8988T (cell line): ENCODE results near the gene TMEM121.
"Not testable (repeated sequence)": the region's sequence is repeated elsewhere in the genome, so short reads cannot be mapped to it uniquely, and the experiment has no call there.

Experiments
- DNase-seq: peaks from one replicate; pipeline ENCODE4 v3.0.0; 2011

TMEM121 gene

DNA sequence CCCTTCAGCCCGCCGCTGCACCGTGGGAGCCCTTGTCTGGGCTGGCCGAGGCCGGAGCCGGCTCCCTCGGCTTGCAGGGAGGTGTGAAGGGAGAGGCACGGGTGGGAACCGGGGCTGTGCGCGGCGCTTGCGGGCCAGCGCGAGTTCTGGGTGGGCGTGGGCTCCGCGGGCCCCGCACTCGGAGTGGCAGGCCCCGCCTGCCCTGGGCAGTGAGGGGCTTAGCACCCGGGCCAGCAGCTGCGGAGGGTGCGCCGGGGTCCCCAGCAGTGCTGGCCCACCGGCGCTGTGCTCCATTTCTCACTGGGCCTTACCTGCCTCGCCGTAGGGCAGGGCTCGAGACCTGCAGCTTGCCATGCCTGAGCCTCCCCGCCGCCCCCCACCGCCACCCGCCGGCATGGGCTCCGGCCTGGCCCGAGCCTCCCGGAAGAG is 21.4 kb downstream of the TMEM121 start:
- no peak for DNase-seq

DNA sequence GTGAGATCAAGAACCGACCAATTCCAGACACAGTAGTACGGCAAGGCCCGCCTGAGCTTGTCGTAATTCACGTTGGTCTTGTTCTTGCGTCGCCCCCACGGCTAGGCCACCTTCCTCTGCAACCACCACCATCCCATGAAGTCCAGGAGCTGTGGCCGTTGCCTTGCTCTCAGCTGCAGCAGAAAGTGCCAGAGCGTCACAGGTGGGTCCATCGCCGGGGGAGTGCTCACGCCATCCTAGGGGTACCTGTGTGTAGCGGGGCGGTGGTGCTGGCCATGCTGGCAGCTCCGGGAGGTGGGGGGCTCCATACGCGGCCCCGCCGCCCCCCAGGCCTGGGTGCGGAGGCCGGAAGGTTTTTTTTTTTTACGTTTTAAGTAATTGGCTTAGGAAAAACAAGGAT is 23.1 kb downstream of the TMEM121 start:
- DNase-seq = no peak

DNA sequence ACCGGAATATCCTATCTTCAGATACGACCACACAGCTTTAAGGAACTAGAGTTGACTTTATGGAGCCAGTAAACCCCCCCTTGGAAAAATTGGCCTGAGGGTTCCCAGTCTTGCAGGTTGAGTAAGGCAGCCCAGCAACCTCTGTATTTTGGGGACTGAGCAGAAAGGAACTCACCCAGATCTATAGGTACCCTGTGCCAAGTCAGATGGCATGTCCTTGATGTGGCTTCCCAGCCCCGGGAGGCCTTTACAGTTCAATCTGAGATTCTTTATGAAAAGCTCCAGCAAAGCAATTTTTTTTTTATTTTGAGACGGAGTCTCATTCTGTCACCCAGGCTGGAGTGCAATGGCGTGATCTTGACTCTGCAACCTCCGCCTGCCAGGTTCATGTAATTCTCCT is 27.6 kb downstream of the TMEM121 start:
- DNase-seq = no peak

DNA sequence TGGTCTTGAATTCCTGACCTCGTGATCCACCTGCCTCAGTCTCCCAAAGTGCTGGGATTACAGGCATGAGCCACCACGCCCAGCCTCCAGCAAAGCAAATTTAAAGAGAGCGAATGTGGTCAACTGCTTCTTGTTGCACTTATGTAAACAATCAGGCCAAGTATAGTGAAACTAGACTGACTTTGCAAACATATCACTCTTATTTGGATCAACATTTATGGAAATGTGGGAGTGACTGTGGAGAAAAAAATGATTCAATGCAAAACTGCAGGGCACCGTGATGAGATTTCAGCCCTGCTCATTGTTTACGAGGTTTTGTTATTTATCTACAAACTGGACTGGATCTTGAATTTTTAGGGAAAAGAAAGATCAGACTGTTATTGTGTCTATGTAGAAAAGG is 28.1 kb downstream of the TMEM121 start:
- DNase-seq = no peak

DNA sequence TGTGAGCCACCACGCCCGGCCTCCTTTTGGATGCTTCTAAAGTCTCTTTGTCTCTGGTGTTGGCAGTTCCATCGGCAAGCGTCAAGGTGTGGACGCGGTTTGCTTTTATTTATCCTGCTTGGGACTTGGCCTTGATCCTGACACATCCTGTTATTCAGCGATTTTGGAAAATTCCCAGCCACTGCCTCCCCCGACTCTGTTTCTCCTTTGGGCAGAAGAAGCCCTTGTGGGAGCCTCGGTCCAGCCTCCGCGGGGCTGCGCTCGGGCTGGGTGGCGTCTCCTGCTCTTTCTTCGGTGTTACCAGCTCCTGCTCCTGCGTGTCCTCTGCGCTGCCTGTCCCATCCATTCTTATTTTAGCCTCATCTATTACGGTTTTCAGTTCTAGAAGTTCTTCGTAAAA is 31.3 kb downstream of the TMEM121 start:
- DNase-seq = not testable (repeated sequence)

DNA sequence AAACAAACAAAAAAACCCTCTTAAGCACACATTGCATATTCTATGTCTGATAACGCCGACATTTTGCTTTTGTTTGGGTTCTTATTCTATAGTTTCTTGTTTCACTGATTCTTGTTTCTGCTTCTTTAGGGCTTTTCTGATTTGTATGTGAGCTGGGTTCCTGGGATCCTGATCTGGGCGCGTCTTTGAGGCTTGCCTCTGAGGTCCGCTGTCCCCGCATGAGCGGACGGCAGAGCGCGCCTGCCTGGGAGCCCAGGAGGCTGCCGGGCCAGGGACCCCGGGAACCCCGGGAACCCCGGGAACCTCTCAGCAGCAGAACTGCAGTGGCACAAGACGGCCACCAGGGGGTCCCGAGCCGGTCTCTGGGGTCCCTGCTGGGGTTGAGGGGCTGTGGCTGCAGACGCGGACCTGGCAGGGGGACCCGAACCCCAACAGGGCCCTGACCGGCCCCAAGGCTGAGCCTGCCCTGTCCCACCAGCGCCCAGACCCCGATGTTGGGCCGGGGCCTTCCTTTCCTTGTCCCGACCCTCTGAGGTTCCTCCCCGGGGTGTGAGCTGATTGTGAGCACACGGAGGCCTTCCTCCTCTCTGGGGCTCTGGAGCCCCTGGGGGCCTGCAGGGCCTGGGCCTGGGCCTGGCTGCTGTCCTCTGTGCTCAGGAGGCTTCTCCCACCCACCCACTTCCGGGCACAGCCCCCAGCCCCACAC is 32.2 kb downstream of the TMEM121 start:
- not testable (repeated sequence) for DNase-seq

DNA sequence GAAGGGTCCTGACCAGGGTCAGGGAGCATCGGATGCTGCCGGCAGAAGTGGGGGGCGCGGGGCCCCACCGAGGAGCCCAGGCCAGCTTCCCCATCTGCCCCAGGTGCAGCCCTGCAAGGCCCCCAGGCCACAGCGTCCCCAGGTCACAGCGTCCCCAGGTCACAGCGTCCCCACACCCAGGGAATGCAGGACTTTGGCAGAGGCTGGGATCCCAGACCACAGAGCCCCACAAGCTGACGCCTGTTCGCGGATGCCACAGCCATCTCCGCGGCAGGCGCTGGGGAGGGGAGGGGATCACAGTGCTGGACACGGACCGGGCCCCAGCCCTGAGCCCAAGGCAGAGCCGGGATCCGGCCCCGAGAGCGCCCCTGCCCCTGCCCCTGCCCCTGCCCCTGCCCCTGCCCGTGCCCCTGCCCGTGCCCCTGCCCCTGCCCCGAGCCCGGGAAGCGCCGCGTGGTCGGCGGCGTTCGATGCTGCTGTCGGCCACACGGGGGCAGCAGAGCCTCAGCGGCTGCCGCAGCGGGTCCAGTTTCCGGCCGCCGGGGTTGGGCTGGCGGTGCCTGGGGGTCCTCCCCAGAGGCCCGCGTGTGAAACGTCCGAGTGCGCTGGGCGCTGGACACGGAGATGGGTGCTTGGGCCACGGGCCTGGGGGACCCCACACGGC is 33.1 kb downstream of the TMEM121 start:
- DNase-seq = not testable (repeated sequence)

DNA sequence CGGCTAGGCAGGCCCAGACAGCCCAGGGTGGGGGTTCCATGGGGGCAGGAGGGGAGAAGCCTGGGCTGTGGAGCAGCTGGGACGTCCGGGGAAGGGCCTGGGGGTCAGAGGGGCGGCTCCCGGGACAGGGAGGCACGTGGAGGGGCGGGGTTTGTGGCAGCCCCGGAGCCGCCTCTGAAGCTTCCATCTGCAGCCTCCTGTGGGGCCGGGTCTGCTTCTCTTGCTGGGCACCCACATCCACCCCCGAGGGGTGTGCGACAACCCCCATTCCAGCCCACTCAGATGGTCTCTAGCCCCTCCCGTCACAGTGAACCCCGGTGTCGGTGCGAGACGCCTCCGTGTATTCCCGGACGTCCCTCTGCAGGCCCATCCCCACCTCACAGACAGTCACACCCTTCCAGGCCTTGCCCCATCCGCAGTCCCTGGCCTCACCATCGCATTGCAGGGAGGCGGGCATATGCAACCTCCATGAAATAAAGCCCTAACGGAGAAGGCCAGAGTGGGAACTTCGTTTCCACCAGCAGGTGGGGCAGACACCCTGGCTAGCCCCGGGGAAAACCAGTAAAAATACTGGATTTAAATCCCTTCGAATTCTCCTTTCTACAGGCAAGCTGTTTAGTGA is 33.8 kb downstream of the TMEM121 start:
- DNase-seq = not testable (repeated sequence)

DNA sequence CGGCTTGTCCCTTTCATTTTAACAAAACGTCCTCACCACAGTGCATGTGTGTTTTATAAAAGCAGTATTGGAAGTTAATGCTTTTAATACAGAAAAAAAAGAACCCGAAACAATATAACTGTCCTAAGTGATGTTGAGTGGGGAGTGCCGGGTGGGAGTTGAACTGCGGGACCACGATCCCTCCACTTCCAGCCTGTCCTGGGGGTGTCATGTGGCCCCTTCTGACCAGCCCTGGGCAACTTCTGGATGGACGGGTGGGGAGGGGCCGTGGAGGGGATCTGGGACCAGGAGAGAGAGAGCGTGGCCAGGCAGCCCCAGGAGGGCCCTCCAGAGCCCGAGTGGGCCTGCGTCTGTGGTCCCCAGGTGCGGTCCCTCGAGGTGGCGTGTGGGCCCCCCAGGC is 35.0 kb downstream of the TMEM121 start:
- DNase-seq = not testable (repeated sequence)

DNA sequence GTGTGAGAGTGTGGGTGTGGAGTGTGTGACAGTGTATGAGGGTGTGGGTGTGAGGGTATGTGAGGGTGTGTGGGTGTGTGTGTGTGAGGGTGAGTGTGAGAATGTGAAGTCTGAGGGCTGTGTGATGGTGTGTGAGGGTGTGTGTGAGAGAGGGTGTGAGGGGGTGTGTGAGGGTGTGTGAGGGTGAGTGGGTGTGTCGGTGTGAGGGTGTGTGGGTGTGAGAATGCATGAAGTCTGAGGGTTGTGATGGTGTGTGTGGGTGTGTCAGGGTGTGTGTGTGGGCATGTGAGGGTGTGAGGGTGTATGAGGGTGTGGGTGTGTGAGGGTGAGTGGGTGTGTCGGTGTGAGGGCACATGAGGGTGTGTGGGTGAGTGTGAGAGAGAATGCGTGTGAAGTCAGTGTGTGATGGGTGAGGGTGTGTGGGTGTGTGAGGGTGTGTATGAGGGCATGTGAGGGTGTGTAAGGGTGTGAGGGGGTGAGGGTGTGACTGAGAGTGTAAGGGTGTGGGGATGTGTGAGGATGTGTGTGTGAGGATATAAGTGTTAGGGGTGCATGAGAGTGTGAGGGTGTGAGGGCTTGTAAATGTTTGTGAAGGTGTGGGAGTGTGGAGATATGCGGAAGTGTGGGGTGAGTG is 36.4 kb downstream of the TMEM121 start:
- no peak for DNase-seq

DNA sequence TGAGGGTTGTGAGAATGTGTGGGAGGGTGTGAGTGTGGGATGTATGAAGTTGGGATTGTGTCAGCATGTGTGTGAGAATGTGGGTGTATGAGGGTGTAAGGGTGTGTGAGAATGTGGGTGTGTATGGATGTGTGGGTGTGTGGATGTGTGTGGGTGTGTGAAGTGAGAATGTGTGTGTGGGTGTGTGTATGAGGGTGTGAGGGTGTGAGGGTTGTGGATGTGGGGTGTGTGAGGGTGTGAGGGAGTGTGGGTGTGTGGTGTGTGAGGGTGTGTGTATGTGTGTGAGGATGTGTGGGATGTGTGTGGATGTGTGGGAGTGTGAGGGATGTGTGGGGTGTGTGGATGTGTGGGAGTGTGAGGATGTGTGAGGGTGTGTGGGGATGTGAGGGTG is 37.0 kb downstream of the TMEM121 start:
- no peak for DNase-seq

DNA sequence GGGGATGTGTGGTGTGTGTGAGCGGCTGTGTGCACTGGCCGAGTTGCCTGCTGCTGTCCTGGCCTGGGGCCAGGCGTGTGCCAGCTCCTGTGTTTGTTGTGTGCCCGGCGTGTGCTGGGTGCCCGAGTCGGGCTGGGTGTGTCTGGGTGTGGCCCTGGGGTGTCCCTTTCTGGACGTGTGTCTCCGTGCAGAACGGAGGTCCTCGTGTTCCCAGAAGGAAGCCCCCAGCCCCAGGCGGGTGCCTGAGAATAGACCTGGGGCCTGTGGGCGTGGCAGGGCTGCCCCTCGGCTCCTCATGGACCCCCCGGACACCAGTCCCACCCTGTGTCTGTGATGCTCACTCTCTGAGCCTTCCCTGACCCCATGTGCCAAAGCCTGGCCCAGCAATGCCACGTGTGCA is 38.2 kb downstream of the TMEM121 start:
- DNase-seq = not testable (repeated sequence)

DNA sequence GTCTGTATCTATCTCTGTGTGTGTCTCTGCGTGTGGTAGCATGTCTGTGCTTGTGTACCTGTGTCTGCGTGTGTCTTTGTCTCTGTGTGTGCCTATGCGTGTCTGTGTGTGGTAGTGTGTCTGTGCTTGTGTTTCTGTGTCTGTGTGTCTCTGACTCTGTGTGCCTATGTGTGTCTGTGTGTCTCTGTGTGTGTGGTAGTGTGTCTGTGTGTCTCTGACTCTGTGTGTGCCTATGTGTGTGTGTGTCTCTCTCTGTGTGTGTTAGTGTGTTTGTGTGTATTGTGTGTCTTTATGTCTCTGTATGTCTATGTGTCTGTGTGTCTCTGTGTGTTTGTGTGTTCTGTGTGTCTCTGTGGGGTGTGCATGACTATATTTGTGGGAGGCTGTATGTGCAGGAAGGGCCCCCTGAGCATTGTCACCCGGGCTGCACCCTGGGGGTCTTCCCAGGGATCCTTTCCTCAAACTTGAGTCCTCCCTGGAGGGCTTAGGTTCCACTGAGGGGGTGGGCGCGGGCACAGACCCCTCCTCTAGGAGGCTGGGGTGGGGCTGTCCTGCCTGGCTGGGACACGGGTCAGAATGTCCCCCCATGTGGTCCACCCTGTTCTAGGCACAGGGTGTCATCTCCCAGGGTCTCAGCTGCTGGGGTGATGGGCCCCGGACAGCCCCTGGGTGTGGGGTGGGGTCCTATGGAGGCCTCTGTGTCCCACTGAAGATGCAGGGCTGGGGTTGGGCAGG is 39.0 kb downstream of the TMEM121 start:
- not testable (repeated sequence) for DNase-seq

DNA sequence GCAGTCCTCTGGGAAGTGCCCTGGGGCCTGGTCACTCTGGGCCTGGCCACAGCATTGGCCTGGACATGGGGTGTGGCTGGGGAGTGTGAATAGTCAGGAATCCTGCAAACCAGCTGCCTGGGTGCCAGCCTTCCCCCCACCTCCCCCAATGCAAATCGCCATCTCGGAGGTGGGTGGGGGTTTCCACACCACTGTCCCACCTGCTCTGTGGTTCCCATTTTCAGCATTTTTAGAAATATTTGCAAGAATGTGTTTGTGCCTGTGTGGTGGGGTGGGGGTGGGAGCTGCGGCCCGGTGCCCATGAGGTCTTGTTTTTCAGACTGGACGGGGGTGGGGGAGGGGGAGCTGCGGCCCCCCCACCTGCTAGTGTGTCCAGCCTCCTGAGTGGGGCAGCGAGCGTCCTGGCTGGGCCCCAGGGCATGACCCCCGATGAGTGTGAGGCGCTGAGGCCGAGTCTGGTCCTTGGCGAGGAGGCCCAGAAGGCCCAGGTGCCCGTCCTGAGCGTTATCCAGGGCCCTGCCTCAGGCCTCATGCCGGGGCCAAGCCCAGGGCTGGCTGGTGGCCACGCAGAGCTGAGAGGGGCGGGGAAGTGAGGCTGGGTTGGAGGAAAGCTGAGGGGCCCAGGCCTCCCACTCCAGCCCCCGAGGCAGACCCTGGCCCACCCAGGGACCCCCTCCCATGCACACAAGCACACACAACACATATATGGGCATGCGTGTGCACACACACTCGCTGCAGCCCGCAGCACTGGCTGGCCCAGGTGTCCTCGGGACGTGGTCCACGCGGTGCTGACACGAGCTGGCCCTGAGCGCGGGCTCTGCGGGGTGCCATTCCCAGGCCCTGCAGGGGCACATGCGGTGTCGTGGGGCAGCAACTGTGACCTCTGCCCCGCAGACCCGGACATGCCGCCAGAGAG is 40.1 kb downstream of the TMEM121 start:
- DNase-seq = not testable (repeated sequence)

DNA sequence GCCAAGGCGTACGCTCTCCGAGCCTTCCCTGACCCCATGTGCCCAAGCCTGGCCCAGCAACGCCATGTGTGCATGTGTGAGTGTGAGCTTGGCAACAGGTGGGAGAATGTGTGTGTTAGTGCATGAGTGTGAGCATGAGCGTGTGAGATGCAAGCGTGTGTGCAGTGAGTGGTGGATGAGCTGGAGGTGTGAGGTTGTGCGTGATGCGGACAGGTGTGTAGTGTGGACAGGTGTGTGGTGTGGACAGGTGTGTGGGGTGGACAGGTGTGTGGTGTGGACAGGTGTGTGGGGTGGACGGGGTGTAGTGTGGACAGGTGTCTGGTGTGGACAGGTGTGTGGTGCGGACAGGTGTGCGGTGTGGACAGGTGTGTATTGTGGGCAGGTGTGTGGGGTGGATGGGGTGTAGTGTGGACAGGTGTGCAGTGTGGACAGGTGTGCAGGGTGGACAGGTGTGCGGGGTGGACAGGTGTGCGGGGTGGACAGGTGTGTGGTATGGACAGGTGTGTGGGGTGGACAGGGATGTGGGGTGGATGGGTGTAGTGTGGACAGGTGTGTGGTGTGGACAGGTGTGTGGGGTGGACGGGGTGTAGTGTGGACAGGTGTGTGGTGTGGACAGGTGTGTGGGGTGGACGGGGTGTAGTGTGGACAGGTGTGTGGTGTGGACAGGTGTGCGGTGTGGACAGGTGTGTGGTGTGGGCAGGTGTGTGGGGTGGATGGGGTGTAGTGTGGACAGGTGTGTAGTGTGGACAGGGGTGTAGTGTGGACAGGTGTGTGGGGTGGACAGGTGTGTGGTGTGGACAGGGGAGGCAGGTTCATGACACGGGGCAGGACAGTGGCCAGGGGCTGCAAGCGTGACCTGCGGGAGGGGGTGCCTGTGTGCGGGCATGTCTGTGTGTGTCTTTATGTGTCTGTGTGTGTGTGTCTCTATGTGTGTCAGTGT is 41.1 kb downstream of the TMEM121 start:
- not testable (repeated sequence) for DNase-seq

DNA sequence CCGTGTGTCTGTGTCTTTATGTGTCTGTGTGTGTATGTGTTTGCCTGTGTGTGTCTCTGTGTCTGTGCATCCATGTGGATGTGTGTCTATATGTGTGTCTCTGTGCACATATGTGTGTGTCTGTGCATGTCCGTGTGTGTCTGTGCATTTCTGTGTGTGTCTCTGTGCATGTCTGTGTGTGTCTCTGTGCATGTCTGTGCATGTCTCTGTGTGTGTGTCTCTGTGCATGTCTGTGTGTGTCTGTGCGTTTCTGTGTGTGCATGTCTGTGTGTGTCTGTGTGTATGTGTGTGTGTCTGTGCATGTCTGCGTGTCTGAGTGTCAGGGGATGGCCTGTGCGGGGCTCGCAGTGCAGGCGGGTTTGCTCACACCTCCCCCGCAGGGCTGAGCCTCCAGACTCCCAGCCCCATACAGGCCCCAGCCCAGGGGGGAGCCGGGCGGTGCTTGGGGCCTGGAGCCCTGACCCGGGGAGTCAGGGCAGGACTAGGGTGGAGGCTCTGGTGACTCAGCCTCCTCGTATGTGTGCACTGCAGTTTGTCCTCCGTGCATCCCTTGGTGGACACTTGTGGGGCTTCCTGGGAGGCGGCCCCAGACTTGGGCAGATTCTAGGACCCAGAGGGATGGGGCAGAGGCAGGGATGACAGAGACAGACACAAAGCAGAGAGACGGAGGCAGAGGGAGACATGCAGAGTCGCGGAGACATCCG is 41.9 kb downstream of the TMEM121 start:
- not testable (repeated sequence) for DNase-seq

DNA sequence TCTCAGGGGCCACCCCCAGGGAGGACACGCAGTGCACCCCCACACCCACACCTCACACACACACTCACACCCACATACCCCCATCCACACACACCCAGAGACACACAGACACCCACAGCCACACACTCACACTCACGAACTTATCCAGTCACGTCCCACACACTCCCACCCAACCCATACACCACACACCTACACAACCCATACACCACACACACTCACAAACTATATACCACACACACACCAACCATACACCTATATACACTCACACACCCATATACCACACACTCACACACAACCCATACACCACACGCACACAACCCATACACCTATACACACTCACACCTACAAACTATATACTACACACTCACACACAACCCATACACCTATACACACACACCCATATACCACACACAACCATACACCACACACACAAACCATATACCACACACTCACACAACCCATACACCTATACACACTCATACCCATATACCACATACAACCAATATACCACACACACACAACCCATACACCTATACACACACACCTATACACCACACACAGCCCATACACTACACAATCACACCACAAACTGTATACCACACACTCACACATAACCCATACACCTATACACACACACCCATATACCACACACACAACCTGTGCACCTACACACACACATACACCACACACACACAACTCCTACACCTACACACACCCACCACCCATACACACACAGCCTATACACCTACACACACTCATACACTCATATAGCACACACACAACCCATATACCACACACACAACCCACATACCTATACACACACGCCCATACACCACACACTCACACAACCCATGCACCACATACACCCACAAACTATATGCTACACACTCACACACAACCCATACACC is 42.7 kb downstream of the TMEM121 start:
- no peak for DNase-seq

DNA sequence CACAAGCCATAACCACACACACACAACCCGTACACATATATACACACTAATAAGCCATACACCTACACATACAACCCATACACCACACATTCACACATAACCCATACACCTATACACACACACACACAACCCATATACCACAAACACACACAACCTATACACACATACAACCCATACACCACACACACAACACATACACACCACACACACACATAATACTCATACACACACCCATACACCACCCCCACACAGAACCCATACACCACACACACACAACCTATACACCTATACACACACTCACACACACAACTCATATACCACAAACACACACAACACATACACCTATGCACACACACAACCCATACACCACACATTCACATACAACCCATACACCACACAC is 44.1 kb downstream of the TMEM121 start:
- no peak for DNase-seq
